Activated CD8-positive, alpha-beta T cell treated with anti-CD3 and anti-CD28 coated beads for 36 hours (primary cell): ENCODE measurements around the gene IQCK. TPM values are rescaled to one million over a fixed set of nuclear protein-coding genes. Genes with fewer than 3 reads are reported as not detected.

Source experiments
- ATAC-seq: fragments of 200-7000 bp; cut with Tn5 transposase; one replicate; pipeline ENCODE4 v1.10.0; 2021; ENCODE audit warnings: mild to moderate bottlenecking, moderate library complexity
- CTCF ChIA-PET: fragments of 350-600 bp; sonication (Branson Sonifier 250); formaldehyde crosslinking; loops from one replicate; lab custom pipeline; 2021; ENCODE audit warnings: antibody characterized with exemption; lab: Charles Lee
- POLR2A ChIA-PET: fragments of 350-600 bp; sonication (Branson Sonifier 250); formaldehyde crosslinking; loops from one replicate; lab custom pipeline; 2021; ENCODE audit warnings: antibody characterized with exemption; lab: Charles Lee
- DNase-seq: peaks from one replicate; pipeline ENCODE4 v3.0.0-alpha.2; 2020
- H3K27ac Mint-ChIP-seq: one replicate; pipeline ENCODE4 v1.8.0; 2021; ENCODE audit warnings: mild to moderate bottlenecking, mixed read lengths
- H3K27me3 Mint-ChIP-seq: one replicate; pipeline ENCODE4 v1.8.0; 2021; ENCODE audit warnings: mixed read lengths
- H3K36me3 Mint-ChIP-seq: one replicate; pipeline ENCODE4 v1.8.0; 2021; ENCODE audit warnings: low read depth, mixed read lengths
- H3K4me1 Mint-ChIP-seq: one replicate; pipeline ENCODE4 v1.8.0; 2021; ENCODE audit warnings: low read depth, mixed read lengths
- H3K4me3 Mint-ChIP-seq: one replicate; pipeline ENCODE4 v1.8.0; 2021; ENCODE audit warnings: mild to moderate bottlenecking, moderate library complexity, mixed read lengths
- H3K9me3 Mint-ChIP-seq: one replicate; pipeline ENCODE4 v1.8.0; 2021; ENCODE audit warnings: mixed read lengths
- CTCF ChIP-seq: fragments of 200-600 bp; IDR thresholded peaks from one replicate; pipeline ENCODE4 v1.8.0; 2022; ENCODE audit warnings: antibody characterized with exemption, mild to moderate bottlenecking
- intact Hi-C: fragments of 100-400 bp; cut with micrococcal nuclease; formaldehyde crosslinking; loops from one replicate; pipeline ENCODE4 v1.10.0; 2022
- total RNA-seq, 2 experiments: library from RNA; stranded (reverse); gene quantifications; one replicate each; pipeline ENCODE4 v1.2.3, GENCODE V29; 2021

IQCK gene
- total RNA-seq, 2 experiments from 2014 or later: 1.7 to 3.5 TPM

DNA sequence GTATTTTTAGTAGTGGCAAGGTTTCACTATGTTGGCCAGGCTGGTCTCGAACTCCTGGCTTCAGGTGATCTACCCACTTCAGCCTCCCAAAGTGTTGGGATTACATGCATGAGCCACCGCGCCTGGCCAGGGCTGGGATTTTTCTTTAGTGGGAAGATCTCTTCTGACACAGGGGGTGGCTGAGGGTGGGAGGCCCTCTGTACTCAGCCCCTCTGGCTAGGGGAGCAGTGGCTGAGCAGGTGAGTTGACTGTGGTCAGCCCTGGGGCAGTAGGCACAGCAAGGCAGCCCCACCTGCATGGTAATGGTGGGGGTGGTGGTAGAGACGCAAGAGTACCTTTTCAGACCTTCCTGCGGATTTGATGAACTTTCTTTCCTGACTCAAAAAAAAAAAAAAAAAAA lies 178.9 kb downstream of the IQCK start:
- Mint-ChIP-seq H3K27me3 (peaks cover 5% of the 10 kb centered on the region), H3K9me3 (no peaks in the 10 kb centered on the region), H3K27ac (no peak overlapping the region), H3K4me3 (no peak overlapping the region), H3K36me3 (no peaks in the 10 kb centered on the region), H3K4me1 (peaks cover 1% of the 10 kb centered on the region)
- ChIA-PET POLR2A (no interaction called here), CTCF (interaction anchor here (3.1 kb wide), 1 partner anchor 488 kb away, joined by 22 read pairs; no protein-coding TSS in a partner anchor)
- DNase-seq (no peak), ATAC-seq (no peak)
- TF ChIP-seq CTCF: no peak
- intact Hi-C loops: no loop called here

GRCh38 chr16:19898166-19898565 lies 180.1 kb downstream of the IQCK start:
- H3K36me3 Mint-ChIP-seq: no peaks in the 10 kb centered on the region
- DNase-seq (no peak), ATAC-seq (no peak)
- CTCF ChIA-PET: interaction anchor here (1.3 to 3.1 kb wide), 3 partner anchors 10 to 486 kb away, joined by 5 to 22 read pairs (median 15); no protein-coding TSS in a partner anchor
- no peaks in the 10 kb centered on the region for H3K9me3 Mint-ChIP-seq
- TF ChIP-seq CTCF: no peak
- no peak overlapping the region for H3K27ac Mint-ChIP-seq
- intact Hi-C loops: no loop called here
- H3K27me3 Mint-ChIP-seq: peaks cover 5% of the 10 kb centered on the region
- POLR2A ChIA-PET: interaction anchor here (1.0 kb wide), 1 partner anchor 9 kb away, joined by 3 read pairs; no protein-coding TSS in a partner anchor
- H3K4me1 Mint-ChIP-seq: peaks cover 1% of the 10 kb centered on the region
- no peak overlapping the region for H3K4me3 Mint-ChIP-seq

- CTCF ChIA-PET: interaction anchor here (0.9 to 3.1 kb wide), 8 partner anchors 9 to 485 kb away, joined by 3 to 22 read pairs (median 4); no protein-coding TSS in a partner anchor
- Mint-ChIP-seq H3K36me3 (no peaks in the 10 kb centered on the region), H3K4me1 (peaks cover 1% of the 10 kb centered on the region), H3K27me3 (peaks cover 5% of the 10 kb centered on the region), H3K9me3 (no peaks in the 10 kb centered on the region), H3K4me3 (no peak overlapping the region), H3K27ac (no peak overlapping the region)
- POLR2A ChIA-PET: interaction anchor here (1.0 kb wide), 1 partner anchor 8 kb away, joined by 3 read pairs; no protein-coding TSS in a partner anchor
- DNase-seq: peak; percentile 66
- intact Hi-C loops: no loop called here
- peak; percentile 72 for ATAC-seq
- TF ChIP-seq CTCF: peak; percentile 80
Observed at GRCh38 chr16:19898924-19899604, 181.0 kb downstream of the IQCK start.

- DNase-seq (no peak), ATAC-seq (no peak)
- intact Hi-C loops: no loop called here
- ChIA-PET POLR2A (no interaction called here), CTCF (interaction anchor here (1.0 to 3.1 kb wide), 8 partner anchors 8 to 485 kb away, joined by 3 to 22 read pairs (median 4); no protein-coding TSS in a partner anchor)
- Mint-ChIP-seq H3K4me1 (peaks cover 1% of the 10 kb centered on the region), H3K27me3 (peaks cover 5% of the 10 kb centered on the region), H3K36me3 (no peaks in the 10 kb centered on the region), H3K27ac (no peak overlapping the region), H3K9me3 (no peaks in the 10 kb centered on the region), H3K4me3 (no peak overlapping the region)
- TF ChIP-seq CTCF: no peak
Observed at GRCh38 chr16:19899605-19899955, 181.5 kb downstream of the IQCK start.

GRCh38 chr16:19901164-19901563 lies 183.1 kb downstream of the IQCK start:
- H3K27me3 Mint-ChIP-seq: peaks cover 5% of the 10 kb centered on the region
- ChIA-PET CTCF (interaction anchor here (0.7 kb wide), 1 partner anchor 399 kb away, joined by 3 read pairs; no protein-coding TSS in a partner anchor), POLR2A (interaction anchor here (0.6 kb wide), 1 partner anchor 25 kb away, joined by 3 read pairs; no protein-coding TSS in a partner anchor)
- peaks cover 1% of the 10 kb centered on the region for H3K4me1 Mint-ChIP-seq
- H3K36me3 Mint-ChIP-seq: no peaks in the 10 kb centered on the region
- no peak for ATAC-seq
- no peak overlapping the region for H3K27ac Mint-ChIP-seq
- intact Hi-C loops: no loop called here
- no peak overlapping the region for H3K4me3 Mint-ChIP-seq
- DNase-seq: no peak
- TF ChIP-seq CTCF: no peak
- H3K9me3 Mint-ChIP-seq: no peaks in the 10 kb centered on the region
